ENCODE data around the gene MCRIP2. TPM values are rescaled to one million over a fixed set of nuclear protein-coding genes. Genes with fewer than 3 reads are reported as not detected.

Gene MCRIP2
- total and polyA plus RNA-seq, 9 of the 15 experiments (the other 6 are each of a cell fraction or from before 2014, with no cell fraction given): 0.80 to 120 (median 35.2) TPM

DNA sequence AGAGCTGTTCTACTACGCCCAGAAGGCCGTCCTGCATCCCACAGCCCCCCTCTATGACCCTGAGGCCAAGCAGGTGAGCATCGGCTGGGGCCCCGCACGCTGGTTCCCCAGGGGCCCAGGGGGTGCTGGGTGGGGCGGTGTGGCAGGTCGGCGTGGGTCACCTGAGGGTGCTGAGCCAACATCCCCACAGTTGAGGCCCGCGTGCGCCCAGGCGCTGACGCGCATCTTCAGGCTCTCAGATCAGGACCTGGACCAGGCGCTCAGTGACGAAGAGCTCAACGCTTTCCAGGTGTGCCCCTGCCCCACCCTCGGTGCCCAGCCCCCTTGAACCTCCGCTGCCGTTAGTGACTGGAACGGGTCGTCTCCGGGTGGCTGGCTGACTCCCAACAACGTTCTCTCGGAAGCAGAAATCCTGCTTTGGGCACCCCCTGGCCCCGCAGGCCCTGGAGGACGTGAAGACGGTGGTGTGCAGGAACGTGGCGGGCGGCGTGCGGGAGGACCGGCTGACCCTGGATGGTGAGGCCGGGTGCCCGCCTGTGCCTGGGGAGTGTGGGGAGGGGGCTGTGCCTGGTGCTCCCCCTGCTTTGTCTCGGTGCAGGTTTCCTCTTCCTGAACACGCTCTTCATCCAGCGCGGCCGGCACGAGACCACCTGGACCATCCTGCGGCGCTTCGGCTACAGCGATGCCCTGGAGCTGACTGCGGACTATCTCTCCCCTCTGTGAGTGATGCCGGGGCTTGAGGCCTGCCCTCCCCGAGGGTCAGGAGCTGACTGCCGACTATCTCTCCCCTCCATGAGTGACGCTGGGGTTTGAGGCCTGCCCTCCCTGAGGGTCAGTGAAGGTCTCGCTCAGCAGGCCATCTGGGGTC lies 29.1 kb downstream of the MCRIP2 start:
- WGBS (ENCODE audit: insufficient coverage, low coverage, missing lambda C conversion rate): 92% methylated on average over 17 of the region's 52 CpGs
- intact Hi-C loops (cut with micrococcal nuclease): no loop called here
- ChIA-PET POLR2A (interaction anchor here (0.5 to 1.1 kb wide), 3 partner anchors 82 to 128 kb away, joined by 3 read pairs; no protein-coding TSS in a partner anchor), CTCF (ENCODE audit: low intra/inter-chr PET ratio) (no interaction called here)
- no peaks in the 10 kb centered on the region for H3K9me1 ChIP-seq (ENCODE audit: control insufficient read depth, insufficient read depth, low read length)
- peak overlapping the region in 1 of 2 experiments; percentile 98; a peak in 2 of 4 replicates for H3K9ac ChIP-seq (ENCODE audit: insufficient read depth in 1 of 2, low read depth in 2 of 2, low read length in 2 of 2)
- peaks cover 24 to 98% of the 10 kb centered on the region in 2 experiments for H3K4me1 ChIP-seq (replicated peaks in 1 of 2; ENCODE audit: control insufficient read depth in 2 of 2, insufficient read depth in 2 of 2, low read length in 2 of 2)
- H3K4me3 ChIP-seq: no peak overlapping the region
- ATAC-seq (no peak), DNase-seq (ENCODE audit: extremely low read depth in 1 of 4, low spot score in 3 of 4) (no peak), FAIRE-seq (no peak)
- TF ChIP-seq EGR1 (conservative IDR thresholded peaks at IDR 0.05) (no peak), HNRNPL (IDR thresholded peaks at IDR 0.05; ENCODE audit: low read depth, low read length) (0 out of 2 replicates have a peak, but pooled peaks have one; percentile 20), LEF1 (IDR thresholded peaks at IDR 0.05) (no peak), ZNF431 (CRISPR knock-in tag; IDR thresholded peaks at IDR 0.05) (no peak), POLR2G (IDR thresholded peaks at IDR 0.05; ENCODE audit: low read depth, low read length) (peak; percentile 49; the same call in 1 of the 2 replicates), RBFOX2 (IDR thresholded peaks at IDR 0.05; ENCODE audit: low read depth, low read length) (peak; percentile 48)
- TF ChIP-seq, protein P1, sequence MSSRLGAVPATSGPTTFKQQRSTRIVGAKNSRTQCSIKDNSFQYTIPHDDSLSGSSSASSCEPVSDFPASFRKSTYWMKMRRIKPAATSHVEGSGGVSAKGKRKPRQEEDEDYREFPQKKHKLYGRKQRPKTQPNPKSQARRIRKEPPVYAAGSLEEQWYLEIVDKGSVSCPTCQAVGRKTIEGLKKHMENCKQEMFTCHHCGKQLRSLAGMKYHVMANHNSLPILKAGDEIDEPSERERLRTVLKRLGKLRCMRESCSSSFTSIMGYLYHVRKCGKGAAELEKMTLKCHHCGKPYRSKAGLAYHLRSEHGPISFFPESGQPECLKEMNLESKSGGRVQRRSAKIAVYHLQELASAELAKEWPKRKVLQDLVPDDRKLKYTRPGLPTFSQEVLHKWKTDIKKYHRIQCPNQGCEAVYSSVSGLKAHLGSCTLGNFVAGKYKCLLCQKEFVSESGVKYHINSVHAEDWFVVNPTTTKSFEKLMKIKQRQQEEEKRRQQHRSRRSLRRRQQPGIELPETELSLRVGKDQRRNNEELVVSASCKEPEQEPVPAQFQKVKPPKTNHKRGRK (tag; IDR thresholded peaks at IDR 0.05): no peak
- no peak overlapping the region for H3K4me2 ChIP-seq (ENCODE audit: insufficient read depth, low read length)
- no peaks in the 10 kb centered on the region for H3K9me3 ChIP-seq (replicated peaks; ENCODE audit: control insufficient read depth, insufficient read depth, low read depth, low read length)
- H3K27me3 ChIP-seq (ENCODE audit: control insufficient read depth in 2 of 2, insufficient read depth in 2 of 2, low read length in 2 of 2): no peaks in the 10 kb centered on the region
- peaks cover 28% of the 10 kb centered on the region for H3K79me2 ChIP-seq (ENCODE audit: control insufficient read depth, insufficient read depth, low read length)
- in situ Hi-C loops (cut with MboI): loop anchor here (10.0 kb wide), 1 partner anchor 276 kb away; the partner anchor contains the start of gene NME4
- no peak overlapping the region for H3K27ac ChIP-seq (ENCODE audit: extremely low read depth, low read depth, low read length)
- BruUV-seq (replicated peaks): no TSS peak
- peaks cover 60% of the 10 kb centered on the region for H3K36me3 ChIP-seq (ENCODE audit: control insufficient read depth, insufficient read depth, low read length)
- 0 out of 2 replicates have a peak, but pooled peaks cover 4% of the 10 kb centered on the region for H4K20me1 ChIP-seq (replicated peaks; ENCODE audit: control insufficient read depth, insufficient read depth, low read length)
- no peak overlapping the region for H2AFZ ChIP-seq (ENCODE audit: low read depth, low read length)
